ENCODE measurements around the gene AQP6. TPM values are rescaled to one million over a fixed set of nuclear protein-coding genes. Genes with fewer than 3 reads are reported as not detected.

The AQP6 gene
- total and polyA plus RNA-seq, 2 experiments from 2014 or later: not detected

- H3K9me2 ChIP-seq (ENCODE audit: insufficient read depth): no peaks in the 10 kb centered on the region
- H3K4me2 ChIP-seq (ENCODE audit: unreplicated experiment): no peak overlapping the region
- no peaks in the 10 kb centered on the region for H3K9me3 ChIP-seq (ENCODE audit: low read depth)
- no peak overlapping the region for H3K9ac ChIP-seq
- DNase-seq: no peak
- no peak overlapping the region for H3K4me3 ChIP-seq
- no peaks in the 10 kb centered on the region for H3F3A ChIP-seq (ENCODE audit: insufficient read depth)
- 63 to 66% methylated on average over 21 of the region's 21 CpGs for WGBS, 2 experiments (ENCODE audit: low coverage in 1 of 2, low lambda C conversion rate in 2 of 2, missing lambda C conversion rate in 2 of 2)
- peaks cover 28% of the 10 kb centered on the region for H3K27me3 ChIP-seq (replicated peaks; ENCODE audit: insufficient read depth)
- no peaks in the 10 kb centered on the region for H3K36me3 ChIP-seq (ENCODE audit: low read depth)
- no peak overlapping the region for H3K27ac ChIP-seq
- H4K20me1 ChIP-seq (ENCODE audit: insufficient read depth): no peaks in the 10 kb centered on the region
- TF ChIP-seq EZH2phosphoT487 (IDR thresholded peaks at IDR 0.05; ENCODE audit: insufficient read depth, low read depth): no peak
- H3K79me2 ChIP-seq (ENCODE audit: insufficient read depth): no peaks in the 10 kb centered on the region
- H3K4me1 ChIP-seq (ENCODE audit: insufficient read depth): no peaks in the 10 kb centered on the region
- in situ Hi-C loops (cut with MboI): no loop called here
- no peak overlapping the region for H2AFZ ChIP-seq
These were observed 18.5 kb upstream of the AQP6 start for GRCh38 chr12:49953961-49954846.

DNA sequence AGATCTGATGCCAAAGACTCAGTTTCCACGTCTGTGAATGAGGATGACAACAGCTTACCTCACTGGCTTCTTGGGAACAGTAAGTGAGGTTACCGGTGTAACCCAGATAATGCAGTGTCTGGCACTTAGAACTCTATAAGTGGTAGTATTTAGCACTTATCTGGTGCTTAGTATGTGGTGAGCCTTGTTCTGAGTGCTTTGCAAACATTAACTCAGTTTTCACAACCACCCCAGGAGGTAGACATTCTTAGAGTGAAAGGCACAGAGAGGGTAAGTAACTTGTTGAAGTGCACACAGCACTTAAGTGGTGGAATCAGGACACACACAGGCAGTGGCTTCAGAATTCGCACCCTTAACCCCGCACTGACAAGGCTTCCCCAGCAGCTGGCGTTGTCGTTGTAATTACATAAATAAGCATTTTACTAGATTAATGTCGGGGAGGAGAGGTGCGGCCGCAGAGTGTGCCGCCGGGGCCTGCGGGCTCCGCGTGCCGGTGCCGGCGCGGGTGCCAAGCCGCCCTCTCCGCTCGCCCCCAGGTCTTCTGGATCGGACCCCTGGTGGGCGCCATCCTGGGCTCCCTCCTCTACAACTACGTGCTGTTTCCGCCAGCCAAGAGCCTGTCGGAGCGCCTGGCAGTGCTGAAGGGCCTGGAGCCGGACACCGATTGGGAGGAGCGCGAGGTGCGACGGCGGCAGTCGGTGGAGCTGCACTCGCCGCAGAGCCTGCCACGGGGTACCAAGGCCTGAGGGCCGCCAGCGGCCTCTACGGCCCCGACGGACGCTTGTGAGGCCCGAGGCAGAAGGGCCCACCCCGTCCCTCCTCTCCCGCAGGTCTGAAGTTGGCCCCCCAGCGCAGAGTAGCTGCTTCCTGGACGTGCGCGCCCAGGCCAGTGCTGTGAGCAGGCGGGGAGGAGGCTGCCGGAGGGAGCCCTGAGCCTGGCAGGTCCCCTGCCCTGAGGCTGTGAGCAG is 17.6 kb upstream of the AQP6 start:
- TF ChIP-seq EZH2 (IDR thresholded peaks at IDR 0.05; ENCODE audit: insufficient read depth, poor library complexity, severe bottlenecking): peak; percentile 49
- 0 out of 2 replicates have a peak, but pooled peaks have one; percentile 75 for TF ChIP-seq EZH2phosphoT487 (IDR thresholded peaks at IDR 0.05; ENCODE audit: insufficient read depth, low read depth)
- H3K27ac ChIP-seq: no peak overlapping the region
- in situ Hi-C loops (cut with MboI): no loop called here
- no peaks in the 10 kb centered on the region for H3K9me3 ChIP-seq (ENCODE audit: low read depth)
- 10 to 13% methylated on average over 43 to 47 of the region's 53 CpGs for WGBS, 2 experiments (ENCODE audit: low coverage in 1 of 2, low lambda C conversion rate in 2 of 2, missing lambda C conversion rate in 2 of 2)
- H3K4me3 ChIP-seq: 0 out of 2 replicates have a peak overlapping the region, but pooled peaks have one; percentile 7
- H3K27me3 ChIP-seq (replicated peaks; ENCODE audit: insufficient read depth): peaks cover 38% of the 10 kb centered on the region
- H3K9me2 ChIP-seq (ENCODE audit: insufficient read depth): no peaks in the 10 kb centered on the region
- H3K4me1 ChIP-seq (ENCODE audit: insufficient read depth): no peaks in the 10 kb centered on the region
- H2AFZ ChIP-seq: peak overlapping the region; percentile 46; the same call in 1 of the 2 replicates
- no peaks in the 10 kb centered on the region for H3K79me2 ChIP-seq (ENCODE audit: insufficient read depth)
- peak; percentile 48 for DNase-seq
- no peak overlapping the region for H3K9ac ChIP-seq
- H3K36me3 ChIP-seq (ENCODE audit: low read depth): no peaks in the 10 kb centered on the region
- H3K4me2 ChIP-seq (ENCODE audit: unreplicated experiment): no peak overlapping the region
- no peaks in the 10 kb centered on the region for H4K20me1 ChIP-seq (ENCODE audit: insufficient read depth)
- H3F3A ChIP-seq (ENCODE audit: insufficient read depth): no peaks in the 10 kb centered on the region

DNA sequence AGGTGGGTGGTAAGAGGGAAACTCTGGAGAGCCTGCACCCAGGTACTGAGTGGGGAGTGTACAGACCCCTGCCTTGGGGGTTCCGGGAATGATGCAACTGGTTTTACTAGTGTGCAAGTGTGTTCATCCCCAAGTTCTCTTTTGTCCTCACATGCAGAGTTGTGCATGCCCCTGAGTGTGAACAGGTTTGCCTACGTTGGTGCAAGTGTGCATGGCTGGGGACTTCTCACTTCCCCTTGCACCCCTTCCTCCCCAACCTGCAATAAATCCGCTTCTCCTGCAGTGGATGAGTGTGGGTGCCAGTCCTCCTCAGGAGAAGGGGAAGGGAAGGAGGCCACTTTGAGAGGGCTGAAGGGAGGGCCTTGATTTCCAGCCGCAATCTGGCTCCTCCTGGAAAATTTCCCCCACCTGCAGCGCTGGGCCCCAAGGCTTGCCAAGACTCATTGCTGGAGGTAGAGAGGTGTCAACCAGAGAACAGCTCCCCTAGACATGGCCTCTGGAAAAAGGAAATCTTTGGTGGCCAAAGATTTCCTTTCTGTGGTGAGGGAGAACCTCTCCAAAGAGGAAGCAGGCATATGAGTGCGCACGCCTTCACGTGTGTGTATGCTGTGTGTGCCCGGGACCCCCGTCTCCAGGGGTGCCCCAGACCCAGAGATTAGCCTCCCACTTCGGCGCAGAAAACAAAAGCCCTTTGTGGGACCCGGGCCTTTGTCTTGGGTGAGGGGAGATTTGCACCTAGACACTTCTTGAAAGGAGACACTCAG is 16.7 kb upstream of the AQP6 start:
- H3K4me2 ChIP-seq (ENCODE audit: unreplicated experiment): no peak overlapping the region
- H3F3A ChIP-seq (ENCODE audit: insufficient read depth): no peaks in the 10 kb centered on the region
- H3K9me2 ChIP-seq (ENCODE audit: insufficient read depth): no peaks in the 10 kb centered on the region
- 59 to 60% methylated on average over 13 of the region's 13 CpGs for WGBS, 2 experiments (ENCODE audit: low coverage in 1 of 2, low lambda C conversion rate in 2 of 2, missing lambda C conversion rate in 2 of 2)
- no peaks in the 10 kb centered on the region for H3K4me1 ChIP-seq (ENCODE audit: insufficient read depth)
- peaks cover 47% of the 10 kb centered on the region for H3K27me3 ChIP-seq (replicated peaks; ENCODE audit: insufficient read depth)
- no peaks in the 10 kb centered on the region for H3K9me3 ChIP-seq (ENCODE audit: low read depth)
- TF ChIP-seq EZH2 (IDR thresholded peaks at IDR 0.05; ENCODE audit: insufficient read depth, poor library complexity, severe bottlenecking): no peak
- no peak for TF ChIP-seq EZH2phosphoT487 (IDR thresholded peaks at IDR 0.05; ENCODE audit: insufficient read depth, low read depth)
- H2AFZ ChIP-seq: no peak overlapping the region
- H3K79me2 ChIP-seq (ENCODE audit: insufficient read depth): no peaks in the 10 kb centered on the region
- H3K36me3 ChIP-seq (ENCODE audit: low read depth): no peaks in the 10 kb centered on the region
- H4K20me1 ChIP-seq (ENCODE audit: insufficient read depth): no peaks in the 10 kb centered on the region
- H3K27ac ChIP-seq: no peak overlapping the region
- no peak overlapping the region for H3K4me3 ChIP-seq
- H3K9ac ChIP-seq: no peak overlapping the region
- in situ Hi-C loops (cut with MboI): no loop called here
- no peak for DNase-seq

Data from GM23248 (cell line).